ENCODE results near the gene FGFRL1.

FGFRL1 gene

GRCh38 chr4:1062419-1062818 lies 51.0 kb downstream of the FGFRL1 start:
- Histone ChIP-seq H3K9me3 (ENCODE audit: insufficient read depth, low read depth, low read length) (peaks cover 2% of the 10 kb centered on the region), H4K91ac (ENCODE audit: low read depth, low read length) (no peak overlapping the region), H3K4me2 (ENCODE audit: low read length) (no peak overlapping the region), H3K9ac (ENCODE audit: low read length) (no peak overlapping the region), H4K8ac (ENCODE audit: low read depth, low read length) (no peak overlapping the region), H3K79me1 (ENCODE audit: low read length) (no peaks in the 10 kb centered on the region), H3K18ac (ENCODE audit: low read length) (no peak overlapping the region), H3K79me2 (ENCODE audit: control insufficient read depth, insufficient read depth, low read length, poor library complexity) (no peaks in the 10 kb centered on the region), H2BK5ac (ENCODE audit: low read depth, low read length, poor library complexity) (no peak overlapping the region), H3K4ac (ENCODE audit: low read depth, low read length) (no peak overlapping the region), H3K27ac (ENCODE audit: low read depth, low read length) (no peak overlapping the region), H3K4me1 (ENCODE audit: control insufficient read depth in 1 of 2, insufficient read depth in 2 of 2, low read length in 2 of 2) (no peaks in the 10 kb centered on the region), H3K36me3 (ENCODE audit: control insufficient read depth in 1 of 2, insufficient read depth in 2 of 2, low read length in 2 of 2) (no peaks in the 10 kb centered on the region), H2AK5ac (ENCODE audit: low read length) (no peak overlapping the region), H3K4me3 (ENCODE audit: low read depth, low read length) (no peak overlapping the region), H4K12ac (ENCODE audit: low read depth, low read length) (no peak overlapping the region), H3K23ac (ENCODE audit: low read length) (no peak overlapping the region), H3K14ac (ENCODE audit: low read length) (no peak overlapping the region), H2AFZ (ENCODE audit: insufficient read depth, low read length, poor library complexity) (no peak overlapping the region), H3K27me3 (ENCODE audit: insufficient read depth, low read length) (no peaks in the 10 kb centered on the region), H2BK12ac (ENCODE audit: low read length) (no peak overlapping the region), H2BK120ac (ENCODE audit: insufficient read depth, low read length, poor library complexity) (no peak overlapping the region)
- no CpG with 5 or more reads among the region's 7 CpGs for WGBS (ENCODE audit: extremely low coverage, insufficient coverage, insufficient read length)
- DNase-seq: no peak

- no peak overlapping the region for H4K91ac ChIP-seq (ENCODE audit: low read depth, low read length)
- no CpG with 5 or more reads among the region's 4 CpGs for WGBS (ENCODE audit: extremely low coverage, insufficient coverage, insufficient read length)
- H3K4ac ChIP-seq (ENCODE audit: low read depth, low read length): no peak overlapping the region
- peaks cover 4% of the 10 kb centered on the region for H3K9me3 ChIP-seq (ENCODE audit: insufficient read depth, low read depth, low read length)
- no peaks in the 10 kb centered on the region for H3K36me3 ChIP-seq (ENCODE audit: control insufficient read depth in 1 of 2, insufficient read depth in 2 of 2, low read length in 2 of 2)
- no peak overlapping the region for H2AFZ ChIP-seq (ENCODE audit: insufficient read depth, low read length, poor library complexity)
- no peak overlapping the region for H3K14ac ChIP-seq (ENCODE audit: low read length)
- H2BK120ac ChIP-seq (ENCODE audit: insufficient read depth, low read length, poor library complexity): no peak overlapping the region
- H3K79me1 ChIP-seq (ENCODE audit: low read length): no peaks in the 10 kb centered on the region
- no peak overlapping the region for H2BK5ac ChIP-seq (ENCODE audit: low read depth, low read length, poor library complexity)
- no peak overlapping the region for H2AK5ac ChIP-seq (ENCODE audit: low read length)
- H3K27ac ChIP-seq (ENCODE audit: low read depth, low read length): no peak overlapping the region
- H4K8ac ChIP-seq (ENCODE audit: low read depth, low read length): no peak overlapping the region
- no peak overlapping the region for H3K23ac ChIP-seq (ENCODE audit: low read length)
- no peak overlapping the region for H3K4me2 ChIP-seq (ENCODE audit: low read length)
- H3K4me3 ChIP-seq (ENCODE audit: low read depth, low read length): no peak overlapping the region
- H3K9ac ChIP-seq (ENCODE audit: low read length): no peak overlapping the region
- no peaks in the 10 kb centered on the region for H3K27me3 ChIP-seq (ENCODE audit: insufficient read depth, low read length)
- H3K4me1 ChIP-seq (ENCODE audit: control insufficient read depth in 1 of 2, insufficient read depth in 2 of 2, low read length in 2 of 2): no peaks in the 10 kb centered on the region
- no peaks in the 10 kb centered on the region for H3K79me2 ChIP-seq (ENCODE audit: control insufficient read depth, insufficient read depth, low read length, poor library complexity)
- no peak overlapping the region for H4K12ac ChIP-seq (ENCODE audit: low read depth, low read length)
- no peak overlapping the region for H2BK12ac ChIP-seq (ENCODE audit: low read length)
- H3K18ac ChIP-seq (ENCODE audit: low read length): no peak overlapping the region
- DNase-seq: no peak
Measured at GRCh38 chr4:1065732-1066131, 54.3 kb downstream of the FGFRL1 start.

GRCh38 chr4:1069394-1069793 lies 58.0 kb downstream of the FGFRL1 start:
- Histone ChIP-seq H2BK12ac (ENCODE audit: low read length) (no peak overlapping the region), H3K4me2 (ENCODE audit: low read length) (no peak overlapping the region), H3K27ac (ENCODE audit: low read depth, low read length) (no peak overlapping the region), H3K27me3 (ENCODE audit: insufficient read depth, low read length) (no peaks in the 10 kb centered on the region), H3K79me2 (ENCODE audit: control insufficient read depth, insufficient read depth, low read length, poor library complexity) (no peaks in the 10 kb centered on the region), H4K91ac (ENCODE audit: low read depth, low read length) (no peak overlapping the region), H3K23ac (ENCODE audit: low read length) (no peak overlapping the region), H2AK5ac (ENCODE audit: low read length) (no peak overlapping the region), H4K8ac (ENCODE audit: low read depth, low read length) (no peak overlapping the region), H3K4ac (ENCODE audit: low read depth, low read length) (no peak overlapping the region), H3K36me3 (ENCODE audit: control insufficient read depth in 1 of 2, insufficient read depth in 2 of 2, low read length in 2 of 2) (no peaks in the 10 kb centered on the region), H3K9me3 (ENCODE audit: insufficient read depth, low read depth, low read length) (peaks cover 7% of the 10 kb centered on the region), H2BK5ac (ENCODE audit: low read depth, low read length, poor library complexity) (no peak overlapping the region), H3K14ac (ENCODE audit: low read length) (no peak overlapping the region), H3K18ac (ENCODE audit: low read length) (no peak overlapping the region), H3K79me1 (ENCODE audit: low read length) (no peaks in the 10 kb centered on the region), H3K4me1 (ENCODE audit: control insufficient read depth in 1 of 2, insufficient read depth in 2 of 2, low read length in 2 of 2) (no peaks in the 10 kb centered on the region), H2BK120ac (ENCODE audit: insufficient read depth, low read length, poor library complexity) (no peak overlapping the region), H4K12ac (ENCODE audit: low read depth, low read length) (no peak overlapping the region), H3K4me3 (ENCODE audit: low read depth, low read length) (no peak overlapping the region), H3K9ac (ENCODE audit: low read length) (no peak overlapping the region), H2AFZ (ENCODE audit: insufficient read depth, low read length, poor library complexity) (no peak overlapping the region)
- no CpG with 5 or more reads among the region's 7 CpGs for WGBS (ENCODE audit: extremely low coverage, insufficient coverage, insufficient read length)
- no peak for DNase-seq

- Histone ChIP-seq H3K79me1 (ENCODE audit: low read length) (no peaks in the 10 kb centered on the region), H2AK5ac (ENCODE audit: low read length) (no peak overlapping the region), H3K23ac (ENCODE audit: low read length) (no peak overlapping the region), H3K4me2 (ENCODE audit: low read length) (no peak overlapping the region), H3K36me3 (ENCODE audit: control insufficient read depth in 1 of 2, insufficient read depth in 2 of 2, low read length in 2 of 2) (no peaks in the 10 kb centered on the region), H3K14ac (ENCODE audit: low read length) (no peak overlapping the region), H3K27me3 (ENCODE audit: insufficient read depth, low read length) (no peaks in the 10 kb centered on the region), H3K79me2 (ENCODE audit: control insufficient read depth, insufficient read depth, low read length, poor library complexity) (no peaks in the 10 kb centered on the region), H3K18ac (ENCODE audit: low read length) (no peak overlapping the region), H2BK12ac (ENCODE audit: low read length) (no peak overlapping the region), H3K9ac (ENCODE audit: low read length) (no peak overlapping the region), H3K4me3 (ENCODE audit: low read depth, low read length) (no peak overlapping the region), H4K8ac (ENCODE audit: low read depth, low read length) (no peak overlapping the region), H3K4me1 (ENCODE audit: control insufficient read depth in 1 of 2, insufficient read depth in 2 of 2, low read length in 2 of 2) (no peaks in the 10 kb centered on the region), H4K91ac (ENCODE audit: low read depth, low read length) (no peak overlapping the region), H3K4ac (ENCODE audit: low read depth, low read length) (no peak overlapping the region), H3K27ac (ENCODE audit: low read depth, low read length) (no peak overlapping the region), H2BK120ac (ENCODE audit: insufficient read depth, low read length, poor library complexity) (no peak overlapping the region), H2BK5ac (ENCODE audit: low read depth, low read length, poor library complexity) (no peak overlapping the region), H3K9me3 (ENCODE audit: insufficient read depth, low read depth, low read length) (peaks cover 12% of the 10 kb centered on the region), H4K12ac (ENCODE audit: low read depth, low read length) (no peak overlapping the region), H2AFZ (ENCODE audit: insufficient read depth, low read length, poor library complexity) (no peak overlapping the region)
- DNase-seq: peak in 1 of 2 donors; percentile 61
- no CpG with 5 or more reads among the region's 11 CpGs for WGBS (ENCODE audit: extremely low coverage, insufficient coverage, insufficient read length)
Measured at GRCh38 chr4:1072830-1073446, 61.5 kb downstream of the FGFRL1 start.
